GM18502 (cell line): ENCODE measurements around the gene DBN1.

Experiments
- ATAC-seq: cut with Tn5 transposase; IDR thresholded peaks from one replicate; pipeline ENCODE4 v1.9.1; 2021; ENCODE audit warnings: mild to moderate bottlenecking; ENCODE audit not compliant: unreplicated experiment, poor library complexity

DBN1 gene

DNA sequence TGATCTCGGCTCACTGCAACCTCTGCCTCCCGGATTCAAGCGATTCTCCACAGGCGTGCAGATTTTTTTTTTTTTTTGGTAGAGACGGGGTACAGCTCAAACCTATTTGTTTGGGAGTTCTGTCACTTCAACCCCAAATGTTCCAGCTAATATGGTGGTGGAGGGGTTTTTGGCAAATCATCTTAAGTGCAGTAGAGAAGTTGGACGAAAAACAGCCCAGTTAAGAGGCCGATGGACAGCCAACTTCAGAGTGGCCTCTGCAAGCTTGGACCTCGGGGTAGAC is 27.6 kb downstream of the DBN1 start:
- no peak for ATAC-seq

DNA sequence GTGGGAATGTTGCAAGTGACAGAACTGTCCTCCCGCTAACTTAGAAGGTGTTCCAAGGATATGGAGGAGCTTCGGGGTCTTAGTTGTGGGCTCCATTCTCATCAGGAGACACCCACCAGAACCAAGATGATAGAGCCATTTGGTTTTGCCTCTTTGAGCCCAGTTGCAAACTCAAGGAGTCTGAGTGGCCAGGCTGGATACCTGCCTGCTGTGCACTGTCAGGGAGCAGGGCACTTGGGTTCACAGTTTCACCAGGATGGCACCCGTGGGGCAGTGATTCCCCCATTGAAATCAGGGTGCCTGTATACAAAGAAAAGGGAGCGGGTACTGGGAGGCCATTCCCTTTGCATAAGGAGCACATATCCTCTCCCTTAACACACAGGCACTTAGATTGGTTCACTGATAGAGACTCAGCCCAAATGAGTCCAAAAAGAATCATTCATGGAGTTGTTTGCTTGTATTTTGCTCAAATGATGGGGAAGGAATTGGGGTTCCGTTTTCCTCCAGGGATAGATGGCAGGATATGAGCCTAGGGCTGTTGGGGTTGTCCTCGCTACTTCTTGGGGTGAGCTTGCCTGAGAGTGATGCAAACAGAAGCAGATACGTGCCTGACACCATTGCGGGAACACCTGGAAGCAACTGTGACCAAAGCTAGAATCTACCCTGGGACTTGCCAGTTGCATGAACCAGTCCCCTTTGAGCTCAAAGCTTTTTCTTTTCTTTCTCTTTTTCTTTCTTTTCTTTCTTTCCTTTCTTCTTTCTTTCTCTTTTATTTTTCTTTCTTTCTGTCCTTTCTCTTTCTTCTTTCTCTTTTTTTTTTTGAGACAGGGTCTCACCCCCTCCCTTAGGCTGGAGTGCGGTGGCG is 28.1 kb downstream of the DBN1 start:
- no peak for ATAC-seq

- no peak for ATAC-seq
These were observed 29.1 kb downstream of the DBN1 start for GRCh38 chr5:177444106-177445051.

DNA sequence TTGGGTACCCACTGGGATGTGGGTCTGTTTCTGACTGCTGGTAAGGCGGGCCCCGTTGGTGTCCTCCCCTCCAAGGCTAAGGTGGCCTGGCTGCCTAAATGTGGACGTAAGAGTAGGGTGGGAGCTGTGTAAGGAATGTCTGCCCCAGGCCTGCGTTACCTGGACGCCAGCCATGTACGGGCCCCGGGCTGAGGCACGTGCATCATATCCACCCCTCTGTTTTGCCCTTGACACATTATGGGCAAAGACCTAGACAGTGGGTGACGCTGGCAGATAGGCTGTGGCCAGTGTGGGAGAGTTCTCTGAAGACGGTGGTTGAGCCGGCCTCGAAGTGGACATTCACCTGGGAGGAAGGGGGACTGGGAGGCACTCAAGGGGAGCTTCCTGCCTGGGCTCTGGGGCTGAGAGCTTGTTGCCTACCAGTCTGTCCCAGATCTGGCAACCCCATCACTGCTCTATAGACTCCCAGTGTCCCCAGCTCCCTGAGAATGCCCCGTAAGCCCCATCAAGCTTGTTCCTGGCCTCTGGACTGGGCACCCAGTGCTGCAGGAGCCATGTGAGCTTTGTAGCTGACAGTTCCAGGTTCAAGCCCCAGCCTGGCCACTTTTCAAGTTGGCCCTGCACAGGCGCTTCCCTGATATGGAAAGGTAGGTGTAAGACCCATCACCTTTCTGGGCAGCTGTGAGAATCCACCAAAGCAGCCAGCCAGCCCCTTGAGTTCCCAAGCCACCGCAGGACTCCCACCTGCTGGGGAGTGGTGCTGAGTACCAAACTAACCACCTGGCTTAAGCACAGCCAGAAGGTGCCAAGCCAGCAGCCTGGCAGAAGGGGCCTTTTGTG is 30.1 kb downstream of the DBN1 start:
- no peak for ATAC-seq

- ATAC-seq: no peak
These were observed 31.2 kb downstream of the DBN1 start for GRCh38 chr5:177442066-177442826.

GRCh38 chr5:177440990-177441780 is 32.2 kb downstream of the DBN1 start:
- no peak for ATAC-seq

DNA sequence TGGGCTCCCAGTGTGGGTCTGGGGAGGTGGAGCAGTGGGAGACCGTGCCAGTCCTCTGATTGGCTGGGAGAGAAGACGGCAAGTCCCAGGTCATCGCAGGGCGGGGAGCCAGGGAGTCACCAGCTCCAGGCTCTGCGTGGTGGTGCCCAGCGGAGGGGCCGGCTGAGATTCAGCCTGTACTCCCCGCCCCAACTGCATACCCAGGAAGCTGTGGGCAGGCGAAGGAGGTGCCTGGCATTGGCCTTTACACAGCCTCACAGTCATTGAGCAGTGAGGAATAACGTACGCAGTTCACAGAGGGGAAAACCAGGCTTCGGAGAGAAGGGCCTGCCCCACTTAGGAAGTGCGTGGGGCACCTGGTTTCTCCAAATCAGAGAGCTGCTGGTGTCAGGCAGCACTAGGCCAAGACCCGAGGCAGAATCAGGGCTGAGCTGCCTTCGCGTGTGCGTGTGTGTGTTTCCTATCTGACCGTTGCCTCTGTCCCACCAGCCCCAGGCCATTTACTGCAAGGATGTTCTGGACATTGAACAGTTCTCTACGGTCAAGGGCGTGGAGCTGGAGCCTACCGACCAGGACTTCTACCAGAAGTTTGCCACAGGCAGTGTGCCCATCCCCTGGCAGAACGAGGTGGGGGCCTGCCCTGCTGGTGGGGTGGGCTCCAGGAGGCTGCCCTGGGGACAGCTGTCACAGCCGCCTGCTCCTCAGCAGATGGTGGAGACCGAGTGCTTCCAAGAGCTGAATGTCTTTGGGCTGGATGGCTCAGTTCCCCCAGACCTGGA is 33.0 kb downstream of the DBN1 start:
- no peak for ATAC-seq

GRCh38 chr5:177439518-177440053 is 33.8 kb downstream of the DBN1 start:
- ATAC-seq: no peak

GRCh38 chr5:177438468-177438867 is 35.0 kb downstream of the DBN1 start:
- no peak for ATAC-seq

GRCh38 chr5:177437623-177438022 is 35.8 kb downstream of the DBN1 start:
- no peak for ATAC-seq

- no peak for ATAC-seq
These were observed 37.4 kb downstream of the DBN1 start for GRCh38 chr5:177435847-177436536.

DNA sequence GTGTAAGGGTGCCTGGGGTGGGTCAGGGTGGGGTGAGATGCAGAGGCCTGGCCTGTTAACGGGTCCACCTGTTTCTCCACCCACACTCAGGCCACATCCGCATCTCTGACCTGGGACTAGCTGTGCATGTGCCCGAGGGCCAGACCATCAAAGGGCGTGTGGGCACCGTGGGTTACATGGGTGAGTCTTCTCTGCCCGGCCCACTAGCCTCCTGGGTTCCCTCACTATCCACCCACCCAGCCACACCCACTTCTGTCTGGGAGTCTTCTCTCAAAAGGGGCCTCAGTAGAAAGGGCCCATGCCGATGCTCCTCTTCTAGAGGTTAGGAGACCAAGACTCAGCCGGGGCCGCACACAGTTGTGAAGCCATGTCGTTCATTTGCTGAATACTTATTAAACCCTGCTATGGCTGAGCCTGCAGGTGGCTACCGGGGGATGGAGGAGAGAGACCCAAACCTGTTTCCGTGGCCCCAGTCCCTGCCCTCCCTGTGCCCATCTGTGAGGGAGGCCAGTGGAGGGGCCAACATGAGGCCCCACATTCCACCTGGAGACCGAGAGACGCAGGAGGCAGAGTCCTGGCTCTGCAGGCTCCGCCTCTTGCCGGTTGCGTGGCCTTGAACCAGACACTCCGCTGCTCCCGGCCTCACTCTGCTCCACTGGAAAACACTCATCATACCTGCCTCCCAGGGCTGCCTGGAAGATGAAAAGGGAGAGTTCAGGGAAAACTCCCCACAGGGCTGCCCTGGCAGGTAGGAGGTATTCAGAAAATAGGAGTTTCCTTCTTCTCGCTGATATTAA is 38.3 kb downstream of the DBN1 start:
- ATAC-seq: no peak

DNA sequence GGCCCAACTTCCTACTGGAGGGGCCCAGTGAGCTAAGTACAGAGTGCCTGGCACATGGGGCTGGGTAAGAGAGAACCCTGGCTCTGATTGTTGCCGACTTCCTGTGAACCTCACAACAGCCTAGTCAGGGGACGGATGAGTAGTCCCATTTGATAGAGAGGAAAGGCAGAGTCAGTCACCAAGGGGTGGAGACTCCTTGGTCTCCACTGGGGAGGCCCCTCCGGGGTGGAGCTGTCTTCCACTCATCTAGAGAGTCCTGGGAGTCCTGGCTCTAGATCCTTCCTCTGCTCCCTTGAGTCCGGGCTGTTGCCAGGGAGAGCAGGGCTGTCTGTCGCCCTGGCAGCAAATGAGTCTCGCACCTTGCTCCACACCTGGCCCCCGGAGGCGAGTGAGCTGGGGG is 39.0 kb downstream of the DBN1 start:
- no peak for ATAC-seq

DNA sequence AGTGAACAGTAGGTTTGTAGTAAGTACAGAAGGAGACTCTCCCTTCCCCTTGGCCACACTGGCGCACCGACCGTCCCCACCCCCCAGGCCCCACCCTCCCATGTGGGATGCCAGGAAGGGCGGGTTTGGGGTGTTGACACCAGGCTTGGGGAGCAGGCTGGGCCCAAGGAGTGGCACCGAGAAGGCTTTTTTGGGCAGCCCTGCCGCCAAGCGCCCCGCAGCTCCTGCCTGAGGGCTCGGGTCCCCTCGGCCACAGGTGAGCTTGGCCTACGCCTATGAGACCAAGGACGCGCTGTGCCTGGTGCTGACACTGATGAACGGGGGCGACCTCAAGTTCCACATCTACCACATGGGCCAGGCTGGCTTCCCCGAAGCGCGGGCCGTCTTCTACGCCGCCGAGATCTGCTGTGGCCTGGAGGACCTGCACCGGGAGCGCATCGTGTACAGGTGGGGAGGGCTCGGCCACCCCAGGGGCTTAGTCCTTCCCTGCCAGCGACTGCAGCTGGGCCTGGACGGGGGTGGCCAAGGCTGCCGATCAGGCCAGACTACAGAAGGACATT is 39.7 kb downstream of the DBN1 start:
- no peak for ATAC-seq

GRCh38 chr5:177432839-177433657 is 40.4 kb downstream of the DBN1 start:
- ATAC-seq: no peak
